ENCODE measurements around the gene NPHP1. TPM values are rescaled to one million over a fixed set of nuclear protein-coding genes. Genes with fewer than 3 reads are reported as not detected.
"Not testable (repeated sequence)": the region's sequence is repeated elsewhere in the genome, so short reads cannot be mapped to it uniquely, and the experiment has no call there.

The NPHP1 gene
- total RNA-seq, 1 donor from 2014 or later, result 5.7 TPM

GRCh38 chr2:110166266-110166665 lies 38.5 kb downstream of the NPHP1 start:
- Mint-ChIP-seq H3K4me1 (ENCODE audit: unreplicated experiment) (peaks cover 3% of the 10 kb centered on the region), H3K27ac (ENCODE audit: unreplicated experiment) (no peak overlapping the region), H3K4me3 (ENCODE audit: unreplicated experiment) (no peak overlapping the region), H3K36me3 (ENCODE audit: low read depth, unreplicated experiment) (no peaks in the 10 kb centered on the region), H3K27me3 (ENCODE audit: unreplicated experiment) (no peaks in the 10 kb centered on the region), H3K9me3 (ENCODE audit: unreplicated experiment) (no peaks in the 10 kb centered on the region)
- DNase-seq (ENCODE audit: low spot score), result no peak
- TF ChIP-seq CTCF (IDR thresholded peaks at IDR 0.05; ENCODE audit: unreplicated experiment), result no peak

GRCh38 chr2:110157153-110157793 lies 47.5 kb downstream of the NPHP1 start:
- Mint-ChIP-seq H3K27ac (ENCODE audit: unreplicated experiment) (no peak overlapping the region), H3K9me3 (ENCODE audit: unreplicated experiment) (peaks cover 8% of the 10 kb centered on the region), H3K4me3 (ENCODE audit: unreplicated experiment) (no peak overlapping the region), H3K27me3 (ENCODE audit: unreplicated experiment) (peaks cover 2% of the 10 kb centered on the region), H3K4me1 (ENCODE audit: unreplicated experiment) (no peaks in the 10 kb centered on the region), H3K36me3 (ENCODE audit: low read depth, unreplicated experiment) (peaks cover 17% of the 10 kb centered on the region)
- DNase-seq (ENCODE audit: low spot score), result peak; percentile 15
- TF ChIP-seq CTCF (IDR thresholded peaks at IDR 0.05; ENCODE audit: unreplicated experiment), result peak; percentile 66

GRCh38 chr2:110154828-110155227 lies 50.0 kb downstream of the NPHP1 start:
- not testable (repeated sequence) for H3K9me3 Mint-ChIP-seq (ENCODE audit: unreplicated experiment); H3K4me1 Mint-ChIP-seq (ENCODE audit: unreplicated experiment); H3K27ac Mint-ChIP-seq (ENCODE audit: unreplicated experiment); H3K27me3 Mint-ChIP-seq (ENCODE audit: unreplicated experiment); H3K4me3 Mint-ChIP-seq (ENCODE audit: unreplicated experiment); DNase-seq (ENCODE audit: low spot score)
- peaks cover 17% of the 10 kb centered on the region for H3K36me3 Mint-ChIP-seq (ENCODE audit: low read depth, unreplicated experiment)

- not testable (repeated sequence) for H3K27ac Mint-ChIP-seq (ENCODE audit: unreplicated experiment); DNase-seq (ENCODE audit: low spot score); H3K4me1 Mint-ChIP-seq (ENCODE audit: unreplicated experiment); H3K9me3 Mint-ChIP-seq (ENCODE audit: unreplicated experiment); H3K27me3 Mint-ChIP-seq (ENCODE audit: unreplicated experiment); H3K4me3 Mint-ChIP-seq (ENCODE audit: unreplicated experiment)
- peaks cover 17% of the 10 kb centered on the region for H3K36me3 Mint-ChIP-seq (ENCODE audit: low read depth, unreplicated experiment)
Observed at GRCh38 chr2:110154188-110154587, 50.6 kb downstream of the NPHP1 start.

- no peak overlapping the region for H3K4me3 Mint-ChIP-seq (ENCODE audit: unreplicated experiment)
- H3K27me3 Mint-ChIP-seq (ENCODE audit: unreplicated experiment), result peaks cover 2% of the 10 kb centered on the region
- no peak for DNase-seq (ENCODE audit: low spot score)
- H3K4me1 Mint-ChIP-seq (ENCODE audit: unreplicated experiment), result no peaks in the 10 kb centered on the region
- no peak for TF ChIP-seq CTCF (IDR thresholded peaks at IDR 0.05; ENCODE audit: unreplicated experiment)
- peaks cover 17% of the 10 kb centered on the region for H3K36me3 Mint-ChIP-seq (ENCODE audit: low read depth, unreplicated experiment)
- peaks cover 8% of the 10 kb centered on the region for H3K9me3 Mint-ChIP-seq (ENCODE audit: unreplicated experiment)
- no peak overlapping the region for H3K27ac Mint-ChIP-seq (ENCODE audit: unreplicated experiment)
Observed at GRCh38 chr2:110153416-110153815, 51.4 kb downstream of the NPHP1 start.

GRCh38 chr2:110152943-110153342 lies 51.9 kb downstream of the NPHP1 start:
- no peak overlapping the region for H3K27ac Mint-ChIP-seq (ENCODE audit: unreplicated experiment)
- H3K4me3 Mint-ChIP-seq (ENCODE audit: unreplicated experiment), result no peak overlapping the region
- no peak for TF ChIP-seq CTCF (IDR thresholded peaks at IDR 0.05; ENCODE audit: unreplicated experiment)
- H3K4me1 Mint-ChIP-seq (ENCODE audit: unreplicated experiment), result no peaks in the 10 kb centered on the region
- peaks cover 2% of the 10 kb centered on the region for H3K27me3 Mint-ChIP-seq (ENCODE audit: unreplicated experiment)
- peaks cover 17% of the 10 kb centered on the region for H3K36me3 Mint-ChIP-seq (ENCODE audit: low read depth, unreplicated experiment)
- peaks cover 8% of the 10 kb centered on the region for H3K9me3 Mint-ChIP-seq (ENCODE audit: unreplicated experiment)
- no peak for DNase-seq (ENCODE audit: low spot score)

All from endothelial cell (in vitro differentiated cells).